Transverse colon (tissue), 4 donors: Measurements from ENCODE around the gene HS3ST3A1. TPM values are rescaled to one million over a fixed set of nuclear protein-coding genes. Genes with fewer than 3 reads are reported as not detected.

Source experiments
- DNase-seq: peaks from one replicate; pipeline ENCODE4 v3.0.0-alpha.2; 2019
- H3K27ac ChIP-seq, 4 donors: fragments of 200-600 bp; sonication (generic); 2 replicates each; pipeline ENCODE4 v1.5.1; 2016 to 2018; ENCODE audit warnings: inconsistent platforms in 4 of 4
- H3K27me3 ChIP-seq: fragments of 200-600 bp; sonication (generic); 2 replicates; pipeline ENCODE4 v1.5.1; 2017; ENCODE audit warnings: inconsistent platforms
- H3K36me3 ChIP-seq, 4 donors: fragments of 200-600 bp; sonication (generic); 2 replicates each; pipeline ENCODE4 v1.5.1; 2017 to 2019; ENCODE audit warnings: inconsistent platforms in 4 of 4
- H3K4me1 ChIP-seq, 4 donors: fragments of 200-600 bp; sonication (generic); 2 replicates each; pipeline ENCODE4 v1.5.1; 2017 to 2020; ENCODE audit warnings: inconsistent platforms in 4 of 4
- H3K4me3 ChIP-seq, 4 donors: fragments of 200-600 bp; sonication (generic); 1 replicate in 1 of 4; 2 replicates in 3 of 4; pipeline versions ENCODE4 v1.5.1 to v1.6.1; 2017 to 2019; ENCODE audit warnings: inconsistent platforms in 4 of 4
- H3K9me3 ChIP-seq, 2 donors: fragments of 200-600 bp; sonication (generic); 2 replicates each; pipeline ENCODE4 v1.5.1; 2017 to 2019; ENCODE audit warnings: inconsistent platforms in 2 of 2
- EP300 ChIP-seq: sonication (generic); formaldehyde crosslinking; IDR thresholded peaks from one replicate; pipeline ENCODE4 v1.6.1; 2017; ENCODE audit warnings: antibody characterized with exemption, low read depth
- POLR2A ChIP-seq: fragments of 450-650 bp; IDR thresholded peaks from one replicate; pipeline ENCODE4 v1.6.1; 2016; ENCODE audit warnings: antibody characterized with exemption, mild to moderate bottlenecking, moderate library complexity
- POLR2AphosphoS5 ChIP-seq, 3 donors: sonication (generic); formaldehyde crosslinking; IDR thresholded peaks; one replicate each; pipeline ENCODE4 v1.6.1; 2016; ENCODE audit warnings: antibody characterized with exemption in 3 of 3
- WGBS, 2 donors: methylation state at CpG; one replicate each; pipeline ENCODE4 v1.1.5; 2018; ENCODE audit warnings: low coverage in 1 of 2; 5-methylcytosine and 5-hydroxymethylcytosine counted together
- in situ Hi-C, 4 donors: fragments of 200-750 bp; cut with MboI; loops; one replicate each; pipeline versions ENCODE4 v1.15.0 to v1.15.1; 2017; ENCODE audit warnings: low sequenced_read_pairs in 3 of 4, low pct_ligation_motif_present in 1 of 4, low pct_unique_long_range_greater_than_20kb in 1 of 4
- intact Hi-C: fragments of 100-400 bp; cut with DNase I; formaldehyde crosslinking; loops from one replicate; pipeline ENCODE4 v1.15.1; 2023; ENCODE audit warnings: low total_unique reads
- total RNA-seq, 4 donors: library from RNA; depleted of rRNA; stranded (reverse); fragments of >200 nt; gene quantifications; one replicate each; pipeline ENCODE4 v1.1.0, GENCODE V29; 2016
- TF ChIP-seq, protein P1 (sequence below), 5 experiments: fragments of 200-600 bp in 3 of 5; fragments of 450-650 bp in 2 of 5; sonication (generic) in 3 of 5; IDR thresholded peaks; 1 replicate in 2 of 5; 2 replicates in 3 of 5; pipeline ENCODE4 v1.5.1; 2016 to 2017; ENCODE audit warnings: antibody characterized with exemption in 5 of 5, inconsistent platforms in 3 of 5, mild to moderate bottlenecking in 2 of 5, moderate library complexity in 1 of 5

The HS3ST3A1 gene
- total RNA-seq, 4 donors from 2014 or later = 0.41 to 3.6 (median 1.8) TPM

DNA sequence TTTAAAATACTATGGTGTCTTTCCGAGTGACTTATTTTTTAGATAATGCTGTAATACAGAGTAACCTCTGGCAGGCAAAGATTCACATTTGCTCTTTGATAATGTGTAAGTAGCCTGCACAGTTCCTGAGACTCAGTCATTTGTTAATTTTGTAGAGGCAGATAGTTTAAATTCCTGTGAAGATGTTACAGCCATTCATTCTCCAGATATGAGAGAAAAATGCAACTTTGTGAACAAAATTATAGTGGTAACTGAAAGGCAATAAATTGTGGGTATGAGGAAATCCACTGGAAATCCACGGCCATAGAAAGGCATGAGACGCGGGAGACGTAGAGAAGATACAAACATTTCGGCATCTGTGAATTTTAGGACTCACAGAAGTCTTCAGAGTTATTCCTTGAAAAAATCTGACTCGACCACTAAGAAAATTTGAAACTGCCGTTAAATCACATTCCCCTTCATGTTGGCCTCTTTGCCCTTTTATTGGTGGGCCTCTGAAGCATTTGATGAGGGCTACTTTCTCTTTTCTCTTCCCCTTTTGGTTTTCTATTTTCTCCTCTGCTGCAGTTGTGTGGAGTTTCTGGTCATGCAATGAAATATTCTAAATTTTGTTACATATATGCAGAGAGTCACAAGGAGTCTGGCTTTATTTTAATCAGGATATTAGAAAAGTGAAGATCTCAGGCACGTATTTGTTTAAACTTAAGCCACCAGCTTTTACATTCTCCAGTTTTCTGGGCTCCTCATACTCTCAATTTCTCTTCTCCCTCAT lies 18.8 kb downstream of the HS3ST3A1 start:
- H3K36me3 ChIP-seq = no peaks in the 10 kb centered on the region
- no peak overlapping the region for H3K4me3 ChIP-seq
- TF ChIP-seq, protein P1, sequence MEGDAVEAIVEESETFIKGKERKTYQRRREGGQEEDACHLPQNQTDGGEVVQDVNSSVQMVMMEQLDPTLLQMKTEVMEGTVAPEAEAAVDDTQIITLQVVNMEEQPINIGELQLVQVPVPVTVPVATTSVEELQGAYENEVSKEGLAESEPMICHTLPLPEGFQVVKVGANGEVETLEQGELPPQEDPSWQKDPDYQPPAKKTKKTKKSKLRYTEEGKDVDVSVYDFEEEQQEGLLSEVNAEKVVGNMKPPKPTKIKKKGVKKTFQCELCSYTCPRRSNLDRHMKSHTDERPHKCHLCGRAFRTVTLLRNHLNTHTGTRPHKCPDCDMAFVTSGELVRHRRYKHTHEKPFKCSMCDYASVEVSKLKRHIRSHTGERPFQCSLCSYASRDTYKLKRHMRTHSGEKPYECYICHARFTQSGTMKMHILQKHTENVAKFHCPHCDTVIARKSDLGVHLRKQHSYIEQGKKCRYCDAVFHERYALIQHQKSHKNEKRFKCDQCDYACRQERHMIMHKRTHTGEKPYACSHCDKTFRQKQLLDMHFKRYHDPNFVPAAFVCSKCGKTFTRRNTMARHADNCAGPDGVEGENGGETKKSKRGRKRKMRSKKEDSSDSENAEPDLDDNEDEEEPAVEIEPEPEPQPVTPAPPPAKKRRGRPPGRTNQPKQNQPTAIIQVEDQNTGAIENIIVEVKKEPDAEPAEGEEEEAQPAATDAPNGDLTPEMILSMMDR (IDR thresholded peaks at IDR 0.05) = no peak
- TF ChIP-seq POLR2A (no peak), EP300 (no peak), POLR2AphosphoS5 (IDR thresholded peaks at IDR 0.05) (no peak)
- in situ Hi-C loops (loop anchor here in 2 of 4 donors (25.0 kb wide), 2 partner anchors 246 to 729 kb away; partner anchors contain the start of gene HS3ST3B1 (in 1 of the 2)), intact Hi-C loops (no loop called here)
- H3K9me3 ChIP-seq = no peaks in the 10 kb centered on the region
- no peak for DNase-seq
- 40 to 77% methylated on average over 2 to 9 of the region's 9 CpGs for WGBS, 2 donors
- no peaks in the 10 kb centered on the region for H3K4me1 ChIP-seq
- no peak overlapping the region for H3K27ac ChIP-seq
- no peaks in the 10 kb centered on the region for H3K27me3 ChIP-seq

DNA sequence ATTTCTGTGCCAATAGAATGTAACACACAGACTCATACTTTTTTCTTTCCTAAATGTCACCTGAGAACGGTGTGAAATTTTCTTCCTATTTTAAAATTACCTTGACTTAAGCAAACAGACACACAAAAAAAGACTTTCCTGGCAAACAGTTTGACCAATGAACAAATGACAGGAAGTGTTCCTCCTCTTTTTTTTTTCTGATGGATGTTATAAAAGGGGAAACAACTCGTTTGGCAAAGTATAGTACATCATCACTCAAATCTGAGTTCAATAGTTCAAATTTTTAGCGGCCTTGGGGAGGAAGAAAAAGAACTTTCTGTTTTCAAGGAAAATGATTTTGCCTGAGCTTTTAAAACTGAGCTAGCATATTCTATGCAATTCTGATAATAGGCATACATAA lies 19.8 kb downstream of the HS3ST3A1 start:
- intact Hi-C loops (no loop called here), in situ Hi-C loops (loop anchor here in 2 of 4 donors (25.0 kb wide), 2 partner anchors 245 to 730 kb away; partner anchors contain the start of gene HS3ST3B1 (in 1 of the 2))
- Histone ChIP-seq H3K36me3 (no peaks in the 10 kb centered on the region), H3K27ac (no peak overlapping the region), H3K27me3 (no peaks in the 10 kb centered on the region), H3K4me1 (no peaks in the 10 kb centered on the region), H3K4me3 (no peak overlapping the region), H3K9me3 (no peaks in the 10 kb centered on the region)
- 12 to 15% methylated on average over 3 of the region's 3 CpGs for WGBS, 2 donors
- TF ChIP-seq POLR2AphosphoS5 (IDR thresholded peaks at IDR 0.05) (no peak), POLR2A (no peak), EP300 (no peak)
- TF ChIP-seq, protein P1 (IDR thresholded peaks at IDR 0.05) = no peak
- DNase-seq = no peak

DNA sequence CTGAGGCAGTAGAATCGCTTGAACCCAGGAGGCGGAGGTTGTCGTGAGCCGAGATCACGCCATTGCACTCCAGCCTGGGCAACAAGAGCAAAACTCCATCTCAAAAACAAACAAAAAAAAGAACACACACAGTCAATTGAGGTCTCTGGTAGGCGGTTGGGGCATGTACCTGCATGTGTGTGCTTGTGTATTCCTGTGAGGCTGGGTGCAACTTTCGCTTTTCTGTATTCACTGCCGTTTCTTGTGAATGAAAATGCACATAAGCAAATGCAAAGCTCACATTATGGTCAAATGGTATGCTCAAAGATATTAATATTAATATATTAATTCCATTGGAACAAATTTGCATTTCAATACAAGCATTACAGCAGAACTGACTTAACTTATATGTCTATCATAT lies 20.9 kb downstream of the HS3ST3A1 start:
- in situ Hi-C loops = loop anchor here in 2 of 4 donors (25.0 kb wide), 2 partner anchors 243 to 732 kb away; partner anchors contain the start of gene HS3ST3B1 (in 1 of the 2)
- intact Hi-C loops = no loop called here
- Histone ChIP-seq H3K27me3 (no peaks in the 10 kb centered on the region), H3K9me3 (no peaks in the 10 kb centered on the region), H3K4me3 (no peak overlapping the region), H3K36me3 (no peaks in the 10 kb centered on the region), H3K27ac (no peak overlapping the region), H3K4me1 (no peaks in the 10 kb centered on the region)
- TF ChIP-seq, protein P1 (IDR thresholded peaks at IDR 0.05) = no peak
- no peak for TF ChIP-seq EP300
- DNase-seq = no peak
- WGBS, 2 donors = 86 to 90% methylated on average over 4 to 8 of the region's 8 CpGs

DNA sequence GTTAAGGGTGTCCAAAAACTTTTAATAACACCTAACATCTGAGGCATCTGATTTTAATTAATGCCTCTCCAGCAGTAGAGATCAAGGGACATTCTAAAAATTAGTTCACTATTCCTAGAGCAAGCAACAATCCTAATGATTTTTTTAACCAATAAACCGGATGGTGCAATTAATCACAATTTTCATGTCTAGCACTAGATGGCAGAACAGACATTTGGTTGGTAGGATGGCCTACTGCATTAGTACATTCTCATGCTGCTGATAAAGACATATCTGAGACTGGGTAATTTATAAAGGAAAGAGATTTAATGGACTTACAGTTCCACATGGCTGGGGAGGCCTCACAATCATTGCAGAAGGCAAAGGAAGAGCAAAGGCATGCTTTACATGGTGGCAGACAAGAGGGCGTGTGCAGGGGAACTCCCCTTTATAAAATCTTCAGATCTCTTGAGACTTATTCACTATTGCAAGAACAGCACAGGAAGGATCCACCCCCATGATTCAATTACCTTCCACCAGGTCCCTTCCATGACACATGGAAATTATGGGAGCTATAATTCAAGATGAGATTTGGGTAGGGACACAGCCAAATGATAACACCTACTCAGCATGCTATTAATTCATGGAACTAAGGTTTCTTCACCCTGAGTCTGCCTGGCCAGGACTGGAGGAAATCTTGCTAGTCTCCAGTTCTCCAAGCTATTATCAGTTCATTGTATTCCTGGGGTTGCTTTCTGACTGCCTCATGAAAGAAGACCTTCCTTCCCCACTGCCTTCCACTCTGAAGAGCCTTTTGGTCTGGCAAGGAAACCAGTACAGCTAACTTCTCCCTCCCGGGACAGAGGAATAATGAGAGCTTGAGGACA lies 24.8 kb downstream of the HS3ST3A1 start:
- 79 to 80% methylated on average over 2 to 3 of the region's 3 CpGs for WGBS, 2 donors

More for the DNA sequence above, 24.8 kb downstream of the HS3ST3A1 start:
- no peaks in the 10 kb centered on the region for H3K4me1 ChIP-seq
- DNase-seq = no peak
- no peak overlapping the region for H3K27ac ChIP-seq
- no peak overlapping the region for H3K4me3 ChIP-seq
- TF ChIP-seq EP300 (no peak), POLR2A (no peak), POLR2AphosphoS5 (IDR thresholded peaks at IDR 0.05) (no peak)
- TF ChIP-seq, protein P1 (IDR thresholded peaks at IDR 0.05) = no peak
- H3K9me3 ChIP-seq = no peaks in the 10 kb centered on the region
- no peaks in the 10 kb centered on the region for H3K36me3 ChIP-seq
- in situ Hi-C loops (loop anchor here in 2 of 4 donors (25.0 kb wide), 2 partner anchors 240 to 735 kb away; partner anchors contain the start of gene HS3ST3B1 (in 1 of the 2)), intact Hi-C loops (no loop called here)
- H3K27me3 ChIP-seq = no peaks in the 10 kb centered on the region
